GM20000 (cell line): ENCODE measurements around the gene RAP2C.
"Not testable (repeated sequence)": the region's sequence is repeated elsewhere in the genome, so short reads cannot be mapped to it uniquely, and the experiment has no call there.

Source experiments
- DNase-seq: peaks from one replicate; pipeline ENCODE4 v3.0.0; 2012; ENCODE audit warnings: low spot score
- TF ChIP-seq, protein P1 (sequence below): IDR thresholded peaks from 2 replicates; pipeline ENCODE4 v1.5.1; 2012; ENCODE audit warnings: mild to moderate bottlenecking, control low read depth; ENCODE audit errors: extremely low read depth, missing control alignments

Gene RAP2C

GRCh38 chrX:132180929-132181328 lies 38.3 kb downstream of the RAP2C start:
- no peak for DNase-seq

DNA sequence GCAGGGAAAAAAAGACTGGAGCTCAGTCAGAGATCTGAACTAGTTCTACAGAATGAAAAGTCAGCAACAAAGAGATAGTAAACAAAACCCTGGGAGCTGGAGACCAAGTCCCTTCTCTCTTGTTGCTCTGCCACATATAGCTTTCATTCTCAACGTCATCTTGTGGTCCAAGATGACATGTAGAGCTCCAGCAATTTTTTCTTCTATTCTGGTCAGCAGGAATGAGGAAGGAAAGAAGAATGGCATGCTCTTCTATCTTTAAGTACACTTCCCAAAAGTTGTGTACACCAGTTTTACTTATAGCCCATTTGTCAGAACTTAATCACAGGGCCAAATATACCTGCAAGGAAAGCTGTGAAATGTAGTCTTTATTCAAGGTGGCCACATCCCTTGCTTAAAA lies 45.6 kb downstream of the RAP2C start:
- DNase-seq: no peak
- TF ChIP-seq, protein P1, sequence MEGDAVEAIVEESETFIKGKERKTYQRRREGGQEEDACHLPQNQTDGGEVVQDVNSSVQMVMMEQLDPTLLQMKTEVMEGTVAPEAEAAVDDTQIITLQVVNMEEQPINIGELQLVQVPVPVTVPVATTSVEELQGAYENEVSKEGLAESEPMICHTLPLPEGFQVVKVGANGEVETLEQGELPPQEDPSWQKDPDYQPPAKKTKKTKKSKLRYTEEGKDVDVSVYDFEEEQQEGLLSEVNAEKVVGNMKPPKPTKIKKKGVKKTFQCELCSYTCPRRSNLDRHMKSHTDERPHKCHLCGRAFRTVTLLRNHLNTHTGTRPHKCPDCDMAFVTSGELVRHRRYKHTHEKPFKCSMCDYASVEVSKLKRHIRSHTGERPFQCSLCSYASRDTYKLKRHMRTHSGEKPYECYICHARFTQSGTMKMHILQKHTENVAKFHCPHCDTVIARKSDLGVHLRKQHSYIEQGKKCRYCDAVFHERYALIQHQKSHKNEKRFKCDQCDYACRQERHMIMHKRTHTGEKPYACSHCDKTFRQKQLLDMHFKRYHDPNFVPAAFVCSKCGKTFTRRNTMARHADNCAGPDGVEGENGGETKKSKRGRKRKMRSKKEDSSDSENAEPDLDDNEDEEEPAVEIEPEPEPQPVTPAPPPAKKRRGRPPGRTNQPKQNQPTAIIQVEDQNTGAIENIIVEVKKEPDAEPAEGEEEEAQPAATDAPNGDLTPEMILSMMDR: no peak

More at GRCh38 chrX:132180929-132181328, 38.3 kb downstream of the RAP2C start:
- TF ChIP-seq, protein P1: no peak

GRCh38 chrX:132171881-132172280 lies 47.4 kb downstream of the RAP2C start:
- TF ChIP-seq, protein P1: no peak
- no peak for DNase-seq

- TF ChIP-seq, protein P1: no peak
- DNase-seq: no peak
Observed at GRCh38 chrX:132171478-132171877, 47.8 kb downstream of the RAP2C start.

GRCh38 chrX:132169554-132169953 lies 49.7 kb downstream of the RAP2C start:
- TF ChIP-seq, protein P1: no peak
- no peak for DNase-seq

DNA sequence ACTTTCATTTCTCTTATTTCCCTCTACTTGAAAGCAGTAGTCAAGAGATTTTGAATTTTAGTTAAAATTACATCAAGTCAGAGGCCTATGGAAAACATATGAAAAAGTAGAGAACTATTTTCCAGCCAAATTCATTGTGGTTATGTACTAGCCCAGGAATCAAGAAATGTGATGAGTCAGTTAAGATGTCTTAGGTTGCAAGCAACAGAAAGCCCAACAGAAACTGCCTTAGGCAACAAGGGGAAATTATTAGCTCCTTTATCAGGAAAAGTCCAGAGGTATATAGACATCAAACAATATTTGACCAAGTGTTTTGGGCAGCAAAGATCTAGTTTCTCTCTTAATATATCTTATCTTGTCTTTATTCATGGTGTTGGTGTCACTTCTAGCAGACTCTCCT lies 53.6 kb downstream of the RAP2C start:
- no peak for DNase-seq
- TF ChIP-seq, protein P1: no peak

- no peak for DNase-seq
- TF ChIP-seq, protein P1: no peak
Observed at GRCh38 chrX:132165005-132165404, 54.2 kb downstream of the RAP2C start.

DNA sequence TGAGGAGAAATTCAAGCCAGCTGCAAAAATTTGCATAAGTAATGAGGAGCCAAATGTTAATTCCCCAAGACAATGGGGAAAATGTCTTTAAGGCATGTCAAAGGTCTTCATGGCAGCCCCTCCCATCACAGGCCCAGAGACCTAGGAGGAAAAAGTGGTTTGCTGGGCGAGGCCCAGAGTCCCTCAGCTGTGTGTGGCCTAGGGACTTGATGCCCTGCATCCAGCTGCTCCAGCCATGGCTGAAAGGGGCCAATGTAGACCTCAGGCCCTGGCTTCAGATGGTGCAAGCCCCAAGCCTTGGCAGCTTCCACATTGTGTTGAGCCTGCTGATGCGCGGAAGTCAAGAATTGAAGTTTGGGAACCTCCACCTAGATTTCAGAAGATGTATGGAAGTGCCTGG lies 56.2 kb downstream of the RAP2C start:
- not testable (repeated sequence) for DNase-seq
